C4-2B (cell line): ENCODE results near the gene ARHGAP10.

Experiments
- H3K27ac ChIP-seq: fragments of 450-650 bp; 2 replicates; pipeline ENCODE4 v1.5.1; 2017
- ZFX ChIP-seq: fragments of 450-650 bp; IDR thresholded peaks from 2 replicates; pipeline ENCODE4 v1.6.1; 2017
- TF ChIP-seq, protein P1 (sequence below): fragments of 450-650 bp; conservative IDR thresholded peaks from 2 replicates; pipeline ENCODE4 v1.5.1; 2017; ENCODE audit warnings: mild to moderate bottlenecking

ARHGAP10 gene

DNA sequence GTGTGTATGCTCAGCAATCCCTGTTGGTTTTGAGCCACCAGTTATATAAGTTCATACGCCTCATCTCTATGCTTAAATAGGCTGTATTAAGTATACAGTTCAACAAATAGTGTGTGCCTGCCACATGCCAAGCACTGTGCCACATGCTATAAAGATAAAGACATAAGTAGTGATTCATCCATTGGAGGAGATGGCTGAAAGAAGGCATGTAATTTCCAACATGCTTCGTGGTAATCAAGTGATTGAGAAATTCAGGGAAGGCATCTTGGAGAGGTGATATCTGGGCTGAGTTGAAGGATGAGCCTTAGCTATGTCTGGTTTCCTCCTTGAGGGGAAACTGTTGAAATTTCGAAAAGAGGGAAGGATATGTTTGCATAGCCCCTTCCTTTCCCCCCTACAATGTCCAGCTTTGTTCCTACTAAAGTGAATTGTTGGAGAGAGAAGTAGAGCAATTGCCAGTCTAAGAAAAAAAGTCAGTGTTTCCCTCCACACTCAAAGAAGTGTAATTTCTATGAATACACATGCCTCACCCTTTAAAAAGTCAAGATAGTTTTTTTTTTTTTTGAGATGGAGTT is 96.5 kb downstream of the ARHGAP10 start:
- no peak for TF ChIP-seq ZFX
- TF ChIP-seq, protein P1, sequence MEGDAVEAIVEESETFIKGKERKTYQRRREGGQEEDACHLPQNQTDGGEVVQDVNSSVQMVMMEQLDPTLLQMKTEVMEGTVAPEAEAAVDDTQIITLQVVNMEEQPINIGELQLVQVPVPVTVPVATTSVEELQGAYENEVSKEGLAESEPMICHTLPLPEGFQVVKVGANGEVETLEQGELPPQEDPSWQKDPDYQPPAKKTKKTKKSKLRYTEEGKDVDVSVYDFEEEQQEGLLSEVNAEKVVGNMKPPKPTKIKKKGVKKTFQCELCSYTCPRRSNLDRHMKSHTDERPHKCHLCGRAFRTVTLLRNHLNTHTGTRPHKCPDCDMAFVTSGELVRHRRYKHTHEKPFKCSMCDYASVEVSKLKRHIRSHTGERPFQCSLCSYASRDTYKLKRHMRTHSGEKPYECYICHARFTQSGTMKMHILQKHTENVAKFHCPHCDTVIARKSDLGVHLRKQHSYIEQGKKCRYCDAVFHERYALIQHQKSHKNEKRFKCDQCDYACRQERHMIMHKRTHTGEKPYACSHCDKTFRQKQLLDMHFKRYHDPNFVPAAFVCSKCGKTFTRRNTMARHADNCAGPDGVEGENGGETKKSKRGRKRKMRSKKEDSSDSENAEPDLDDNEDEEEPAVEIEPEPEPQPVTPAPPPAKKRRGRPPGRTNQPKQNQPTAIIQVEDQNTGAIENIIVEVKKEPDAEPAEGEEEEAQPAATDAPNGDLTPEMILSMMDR = no peak
- peak overlapping the region; percentile 44; the same call in 1 of the 2 replicates for H3K27ac ChIP-seq

DNA sequence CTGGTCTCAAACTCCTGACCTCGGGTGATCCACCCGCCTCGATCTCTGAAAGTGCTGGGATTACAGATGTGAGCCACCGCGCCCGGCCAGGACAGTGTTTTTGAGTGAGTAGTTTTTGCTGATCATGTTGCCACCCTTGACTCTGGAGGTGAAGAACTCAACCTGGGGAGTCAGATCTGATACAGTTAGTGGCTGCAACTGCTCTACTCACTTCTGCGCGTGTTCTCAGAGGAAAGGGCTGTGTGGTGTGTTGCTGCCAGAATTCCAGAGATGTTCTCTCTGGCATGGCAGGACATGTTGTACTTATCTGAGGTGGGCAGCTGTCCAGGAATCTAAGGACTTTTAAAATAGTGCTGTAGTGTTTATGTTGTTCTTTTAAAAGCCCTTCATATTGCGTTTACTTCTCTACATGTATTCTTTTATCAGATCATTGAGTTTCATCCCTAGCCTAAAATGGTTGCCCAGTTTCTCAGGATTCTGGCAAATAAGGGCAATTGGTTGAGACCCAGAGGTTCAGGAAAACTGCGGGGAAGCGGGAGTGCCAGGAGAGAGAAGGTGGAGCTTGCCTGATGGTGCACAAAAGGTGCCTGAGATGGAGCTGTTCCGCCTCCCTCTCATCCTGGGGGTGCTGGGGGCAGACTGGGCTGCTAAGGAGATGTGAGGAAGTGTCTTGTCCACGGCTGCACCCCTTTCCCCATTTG is 97.7 kb downstream of the ARHGAP10 start:
- TF ChIP-seq, protein P1 = no peak
- TF ChIP-seq ZFX = no peak

DNA sequence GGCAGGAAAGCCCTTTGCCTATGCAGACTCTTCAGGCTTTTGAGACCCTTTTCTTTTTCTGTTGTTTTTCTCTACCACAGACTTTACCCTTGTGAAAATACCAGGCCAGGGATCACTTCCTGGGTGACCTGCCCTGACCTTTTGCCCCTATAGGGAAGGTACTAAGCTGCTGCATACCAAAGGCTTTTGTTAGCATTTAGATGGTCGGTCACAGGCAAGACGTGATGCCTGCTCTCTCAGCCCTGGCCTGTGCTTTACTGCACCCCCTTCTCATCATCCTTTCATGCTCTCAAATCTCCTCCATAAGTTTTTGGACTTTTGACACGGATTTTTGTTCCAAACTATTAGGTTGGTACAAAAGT is 98.2 kb downstream of the ARHGAP10 start:
- TF ChIP-seq, protein P1 = no peak
- TF ChIP-seq ZFX = no peak
- peak overlapping the region; percentile 44 for H3K27ac ChIP-seq

More for the DNA sequence above, 97.7 kb downstream of the ARHGAP10 start:
- peak overlapping the region; percentile 44 for H3K27ac ChIP-seq

DNA sequence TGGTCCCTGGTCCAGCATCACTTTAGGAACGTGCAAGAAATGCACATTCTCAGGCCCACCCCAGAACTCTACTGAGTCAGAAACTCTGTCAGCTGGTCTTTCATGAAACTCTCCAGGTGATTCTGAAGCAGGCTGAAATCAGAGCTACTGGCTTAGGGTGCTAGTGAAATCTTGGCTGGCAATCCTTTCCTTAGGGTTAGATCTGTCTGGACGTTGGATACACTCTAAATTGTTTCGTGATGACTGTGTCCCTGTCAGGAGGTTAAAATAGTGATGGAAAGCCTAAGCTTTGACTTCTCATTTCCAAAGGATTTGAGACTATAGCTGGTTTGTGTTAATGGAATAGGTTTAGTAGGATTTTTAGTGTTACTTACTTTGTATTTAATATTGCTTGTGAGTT is 99.1 kb downstream of the ARHGAP10 start:
- TF ChIP-seq ZFX = no peak
- TF ChIP-seq, protein P1 = no peak

DNA sequence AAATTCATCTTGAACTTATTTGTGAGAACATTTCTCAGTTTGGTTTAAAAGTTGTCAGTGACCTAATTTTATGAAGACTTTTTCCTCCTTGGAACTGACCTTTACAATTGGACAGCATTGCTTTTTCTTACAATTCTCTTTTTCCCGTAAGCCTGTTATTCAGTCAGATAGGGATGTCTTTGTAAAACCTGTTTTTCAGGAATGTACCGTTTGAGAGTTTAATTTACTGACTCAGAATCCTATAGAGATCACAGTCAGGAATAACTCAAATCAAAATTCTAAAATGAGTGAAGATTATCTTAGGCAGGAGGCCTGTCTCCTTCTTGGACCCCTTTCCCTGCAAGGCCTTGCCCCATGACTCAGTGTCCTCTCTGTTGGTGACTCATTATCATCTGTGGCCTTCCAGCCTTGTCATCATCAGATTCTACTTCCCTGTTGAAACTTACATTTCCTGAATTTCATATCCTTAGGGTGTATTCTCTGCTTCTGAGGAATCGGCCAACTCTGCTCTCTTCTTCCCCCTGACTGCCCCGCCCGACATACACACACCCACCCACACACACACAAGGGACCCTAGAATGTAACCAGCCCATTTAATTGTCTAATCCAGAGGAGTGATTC is 99.8 kb downstream of the ARHGAP10 start:
- TF ChIP-seq, protein P1 = no peak
- TF ChIP-seq ZFX = no peak
- H3K27ac ChIP-seq = peak overlapping the region; percentile 27; the same call in 1 of the 2 replicates

More for the DNA sequence above, 99.1 kb downstream of the ARHGAP10 start:
- no peak overlapping the region for H3K27ac ChIP-seq

DNA sequence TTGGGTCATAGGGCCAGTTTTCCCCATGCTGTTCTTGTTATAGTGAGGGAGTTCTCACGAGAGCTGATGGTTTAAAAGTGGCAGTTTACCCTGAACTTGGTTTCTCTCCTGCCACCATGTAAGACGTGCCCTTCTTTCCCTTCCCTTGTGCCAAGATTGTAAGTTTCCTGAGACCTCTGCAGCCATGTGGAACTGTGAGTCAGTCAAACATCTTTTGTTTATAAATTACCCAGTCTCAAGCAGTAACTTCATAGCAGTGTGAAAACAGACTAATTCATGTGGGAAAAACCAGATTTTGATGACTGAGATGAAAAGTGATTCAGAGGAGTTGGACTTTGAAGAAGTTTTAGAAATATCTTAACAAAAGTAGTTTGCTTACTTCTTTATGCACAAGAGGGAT is 101.4 kb downstream of the ARHGAP10 start:
- H3K27ac ChIP-seq = no peak overlapping the region
- TF ChIP-seq, protein P1 = no peak
- no peak for TF ChIP-seq ZFX

DNA sequence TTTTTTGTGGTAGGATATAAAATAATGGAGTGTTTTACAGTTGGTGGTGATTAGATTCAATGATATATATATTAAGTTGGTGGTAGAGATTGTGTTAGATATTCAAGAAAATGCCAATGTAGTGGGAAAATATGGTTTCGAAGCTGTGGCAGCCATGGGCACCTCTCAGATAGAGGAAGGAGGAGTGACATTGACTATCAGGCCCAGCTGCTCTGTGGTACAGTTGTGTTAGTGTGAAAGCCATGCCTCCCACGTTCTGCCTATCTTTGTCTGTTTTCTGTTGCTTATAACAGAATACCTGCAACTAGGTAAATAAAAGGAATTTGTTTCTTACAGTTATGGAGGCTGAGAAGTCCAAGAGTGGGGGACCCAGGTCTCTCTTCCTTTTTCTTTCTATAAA is 101.9 kb downstream of the ARHGAP10 start:
- H3K27ac ChIP-seq = no peak overlapping the region
- no peak for TF ChIP-seq ZFX
- TF ChIP-seq, protein P1 = no peak
